H1 (cell line): ENCODE results near the gene ALOX5AP. TPM values are rescaled to one million over a fixed set of nuclear protein-coding genes. Genes with fewer than 3 reads are reported as not detected.

ENCODE experiments used
- ASH2L ChIP-seq: fragments of 200-600, 300-600 bp; sonication (generic); IDR thresholded peaks from one replicate; pipeline ENCODE4 v1.7.1; 2017; ENCODE audit warnings: low read length
- BRCA1 ChIP-seq: IDR thresholded peaks from 2 replicates; pipeline ENCODE4 v1.6.1; 2012; ENCODE audit warnings: low read depth, low read length, improper control_type of control experiment
- JUN ChIP-seq: IDR thresholded peaks from 2 replicates; pipeline ENCODE4 v1.6.1; 2011; ENCODE audit warnings: low read depth, mild to moderate bottlenecking, improper control_type of control experiment, low read length
- MAFK ChIP-seq: IDR thresholded peaks from 2 replicates; pipeline ENCODE4 v1.6.1; 2012; ENCODE audit warnings: low read depth, mild to moderate bottlenecking, improper control_type of control experiment, low read length
- POU5F1 ChIP-seq: IDR thresholded peaks from 2 replicates; pipeline ENCODE4 v1.6.1; 2011; ENCODE audit warnings: low read depth, mild to moderate bottlenecking, low read length, moderate library complexity
- RXRA ChIP-seq: IDR thresholded peaks from 2 replicates; pipeline ENCODE4 v1.6.1; 2011; ENCODE audit warnings: low read depth, mild to moderate bottlenecking, low read length, moderate library complexity; ENCODE audit not compliant: insufficient read depth
- SAP30 ChIP-seq: fragments of 300-600 bp; sonication (generic); IDR thresholded peaks from 2 replicates; pipeline ENCODE4 v1.7.1; 2012; ENCODE audit warnings: low read length, moderate library complexity, mild to moderate bottlenecking, inconsistent platforms; ENCODE audit not compliant: insufficient read depth, insufficient replicate concordance
- SP4 ChIP-seq: IDR thresholded peaks from 2 replicates; pipeline ENCODE4 v1.6.1; 2012; ENCODE audit warnings: low read length, inconsistent platforms
- TEAD4 ChIP-seq: IDR thresholded peaks from 2 replicates; pipeline ENCODE4 v1.6.1; 2012; ENCODE audit warnings: low read depth, low read length, inconsistent platforms, mixed read lengths
- polyA plus RNA-seq, 7 experiments: library from polyadenylated mRNA; depleted of rRNA in 3 of 7; stranded (reverse) in 5 of 7; unstranded in 2 of 7; fragments of >200 nt in 5 of 7; fragments of 200-250 nt in 2 of 7; gene quantifications; 1 replicate in 5 of 7; 2 replicates in 1 of 7; 4 replicates in 1 of 7; pipeline versions ENCODE4 v1.2.1 to v1.2.3, GENCODE V29; 2011 to 2013; ENCODE audit warnings: missing spikeins in 2 of 7, mixed read lengths in 2 of 7
- total RNA-seq: library from RNA; stranded (reverse); fragmentation: NEBNext Ultra II Directional; extraction: Animal tissue kit (Norgen Biotek cat#: 25700); gene quantifications from 2 replicates; pipeline ENCODE4 v1.2.1, GENCODE V29; 2021
- TF ChIP-seq, protein P1 (sequence below): fragments of 300-600 bp; sonication (generic); IDR thresholded peaks from 2 replicates; pipeline ENCODE4 v1.7.1; 2012; ENCODE audit warnings: low read length, moderate library complexity, mild to moderate bottlenecking, inconsistent platforms; ENCODE audit not compliant: insufficient replicate concordance
- TF ChIP-seq, protein P2 (sequence below): IDR thresholded peaks from 2 replicates; pipeline ENCODE4 v1.6.1; 2012; ENCODE audit warnings: inconsistent platforms

The ALOX5AP gene
- total and polyA plus RNA-seq, 2 of the 8 experiments (the other 6 are each of a cell fraction or from before 2014, with no cell fraction given) = not detected

DNA sequence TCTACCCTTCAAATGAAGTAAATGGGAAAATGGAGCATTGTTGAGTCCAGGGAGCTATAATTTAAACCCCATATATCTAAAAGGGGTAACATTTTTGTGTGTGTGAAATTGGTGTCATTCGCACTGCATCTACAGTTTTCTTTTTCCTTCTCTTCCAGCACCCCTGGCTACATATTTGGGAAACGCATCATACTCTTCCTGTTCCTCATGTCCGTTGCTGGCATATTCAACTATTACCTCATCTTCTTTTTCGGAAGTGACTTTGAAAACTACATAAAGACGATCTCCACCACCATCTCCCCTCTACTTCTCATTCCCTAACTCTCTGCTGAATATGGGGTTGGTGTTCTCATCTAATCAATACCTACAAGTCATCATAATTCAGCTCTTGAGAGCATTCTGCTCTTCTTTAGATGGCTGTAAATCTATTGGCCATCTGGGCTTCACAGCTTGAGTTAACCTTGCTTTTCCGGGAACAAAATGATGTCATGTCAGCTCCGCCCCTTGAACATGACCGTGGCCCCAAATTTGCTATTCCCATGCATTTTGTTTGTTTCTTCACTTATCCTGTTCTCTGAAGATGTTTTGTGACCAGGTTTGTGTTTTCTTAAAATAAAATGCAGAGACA lies 28.6 kb downstream of the ALOX5AP start (continued):
- TF ChIP-seq, protein P1, sequence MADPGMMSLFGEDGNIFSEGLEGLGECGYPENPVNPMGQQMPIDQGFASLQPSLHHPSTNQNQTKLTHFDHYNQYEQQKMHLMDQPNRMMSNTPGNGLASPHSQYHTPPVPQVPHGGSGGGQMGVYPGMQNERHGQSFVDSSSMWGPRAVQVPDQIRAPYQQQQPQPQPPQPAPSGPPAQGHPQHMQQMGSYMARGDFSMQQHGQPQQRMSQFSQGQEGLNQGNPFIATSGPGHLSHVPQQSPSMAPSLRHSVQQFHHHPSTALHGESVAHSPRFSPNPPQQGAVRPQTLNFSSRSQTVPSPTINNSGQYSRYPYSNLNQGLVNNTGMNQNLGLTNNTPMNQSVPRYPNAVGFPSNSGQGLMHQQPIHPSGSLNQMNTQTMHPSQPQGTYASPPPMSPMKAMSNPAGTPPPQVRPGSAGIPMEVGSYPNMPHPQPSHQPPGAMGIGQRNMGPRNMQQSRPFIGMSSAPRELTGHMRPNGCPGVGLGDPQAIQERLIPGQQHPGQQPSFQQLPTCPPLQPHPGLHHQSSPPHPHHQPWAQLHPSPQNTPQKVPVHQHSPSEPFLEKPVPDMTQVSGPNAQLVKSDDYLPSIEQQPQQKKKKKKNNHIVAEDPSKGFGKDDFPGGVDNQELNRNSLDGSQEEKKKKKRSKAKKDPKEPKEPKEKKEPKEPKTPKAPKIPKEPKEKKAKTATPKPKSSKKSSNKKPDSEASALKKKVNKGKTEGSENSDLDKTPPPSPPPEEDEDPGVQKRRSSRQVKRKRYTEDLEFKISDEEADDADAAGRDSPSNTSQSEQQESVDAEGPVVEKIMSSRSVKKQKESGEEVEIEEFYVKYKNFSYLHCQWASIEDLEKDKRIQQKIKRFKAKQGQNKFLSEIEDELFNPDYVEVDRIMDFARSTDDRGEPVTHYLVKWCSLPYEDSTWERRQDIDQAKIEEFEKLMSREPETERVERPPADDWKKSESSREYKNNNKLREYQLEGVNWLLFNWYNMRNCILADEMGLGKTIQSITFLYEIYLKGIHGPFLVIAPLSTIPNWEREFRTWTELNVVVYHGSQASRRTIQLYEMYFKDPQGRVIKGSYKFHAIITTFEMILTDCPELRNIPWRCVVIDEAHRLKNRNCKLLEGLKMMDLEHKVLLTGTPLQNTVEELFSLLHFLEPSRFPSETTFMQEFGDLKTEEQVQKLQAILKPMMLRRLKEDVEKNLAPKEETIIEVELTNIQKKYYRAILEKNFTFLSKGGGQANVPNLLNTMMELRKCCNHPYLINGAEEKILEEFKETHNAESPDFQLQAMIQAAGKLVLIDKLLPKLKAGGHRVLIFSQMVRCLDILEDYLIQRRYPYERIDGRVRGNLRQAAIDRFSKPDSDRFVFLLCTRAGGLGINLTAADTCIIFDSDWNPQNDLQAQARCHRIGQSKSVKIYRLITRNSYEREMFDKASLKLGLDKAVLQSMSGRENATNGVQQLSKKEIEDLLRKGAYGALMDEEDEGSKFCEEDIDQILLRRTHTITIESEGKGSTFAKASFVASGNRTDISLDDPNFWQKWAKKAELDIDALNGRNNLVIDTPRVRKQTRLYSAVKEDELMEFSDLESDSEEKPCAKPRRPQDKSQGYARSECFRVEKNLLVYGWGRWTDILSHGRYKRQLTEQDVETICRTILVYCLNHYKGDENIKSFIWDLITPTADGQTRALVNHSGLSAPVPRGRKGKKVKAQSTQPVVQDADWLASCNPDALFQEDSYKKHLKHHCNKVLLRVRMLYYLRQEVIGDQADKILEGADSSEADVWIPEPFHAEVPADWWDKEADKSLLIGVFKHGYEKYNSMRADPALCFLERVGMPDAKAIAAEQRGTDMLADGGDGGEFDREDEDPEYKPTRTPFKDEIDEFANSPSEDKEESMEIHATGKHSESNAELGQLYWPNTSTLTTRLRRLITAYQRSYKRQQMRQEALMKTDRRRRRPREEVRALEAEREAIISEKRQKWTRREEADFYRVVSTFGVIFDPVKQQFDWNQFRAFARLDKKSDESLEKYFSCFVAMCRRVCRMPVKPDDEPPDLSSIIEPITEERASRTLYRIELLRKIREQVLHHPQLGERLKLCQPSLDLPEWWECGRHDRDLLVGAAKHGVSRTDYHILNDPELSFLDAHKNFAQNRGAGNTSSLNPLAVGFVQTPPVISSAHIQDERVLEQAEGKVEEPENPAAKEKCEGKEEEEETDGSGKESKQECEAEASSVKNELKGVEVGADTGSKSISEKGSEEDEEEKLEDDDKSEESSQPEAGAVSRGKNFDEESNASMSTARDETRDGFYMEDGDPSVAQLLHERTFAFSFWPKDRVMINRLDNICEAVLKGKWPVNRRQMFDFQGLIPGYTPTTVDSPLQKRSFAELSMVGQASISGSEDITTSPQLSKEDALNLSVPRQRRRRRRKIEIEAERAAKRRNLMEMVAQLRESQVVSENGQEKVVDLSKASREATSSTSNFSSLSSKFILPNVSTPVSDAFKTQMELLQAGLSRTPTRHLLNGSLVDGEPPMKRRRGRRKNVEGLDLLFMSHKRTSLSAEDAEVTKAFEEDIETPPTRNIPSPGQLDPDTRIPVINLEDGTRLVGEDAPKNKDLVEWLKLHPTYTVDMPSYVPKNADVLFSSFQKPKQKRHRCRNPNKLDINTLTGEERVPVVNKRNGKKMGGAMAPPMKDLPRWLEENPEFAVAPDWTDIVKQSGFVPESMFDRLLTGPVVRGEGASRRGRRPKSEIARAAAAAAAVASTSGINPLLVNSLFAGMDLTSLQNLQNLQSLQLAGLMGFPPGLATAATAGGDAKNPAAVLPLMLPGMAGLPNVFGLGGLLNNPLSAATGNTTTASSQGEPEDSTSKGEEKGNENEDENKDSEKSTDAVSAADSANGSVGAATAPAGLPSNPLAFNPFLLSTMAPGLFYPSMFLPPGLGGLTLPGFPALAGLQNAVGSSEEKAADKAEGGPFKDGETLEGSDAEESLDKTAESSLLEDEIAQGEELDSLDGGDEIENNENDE = no peak
- no peak for TF ChIP-seq RXRA
- TF ChIP-seq JUN = no peak
- no peak for TF ChIP-seq ASH2L
- TF ChIP-seq MAFK = no peak
- no peak for TF ChIP-seq POU5F1
- TF ChIP-seq, protein P2, sequence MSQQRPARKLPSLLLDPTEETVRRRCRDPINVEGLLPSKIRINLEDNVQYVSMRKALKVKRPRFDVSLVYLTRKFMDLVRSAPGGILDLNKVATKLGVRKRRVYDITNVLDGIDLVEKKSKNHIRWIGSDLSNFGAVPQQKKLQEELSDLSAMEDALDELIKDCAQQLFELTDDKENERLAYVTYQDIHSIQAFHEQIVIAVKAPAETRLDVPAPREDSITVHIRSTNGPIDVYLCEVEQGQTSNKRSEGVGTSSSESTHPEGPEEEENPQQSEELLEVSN = no peak
- no peak for TF ChIP-seq SAP30
- TF ChIP-seq TEAD4 = no peak
- TF ChIP-seq BRCA1 = no peak
- TF ChIP-seq SP4 = no peak
